T-helper 1 cell treated with Interleukin-12 subunit alpha and Interleukin-12 subunit beta and Interleukin-4 antibody, amounts not matched to agents 30 ng/mL and 1 ng/mL, for 36 hours (primary cell): ENCODE data around the gene AK2. TPM values are rescaled to one million over a fixed set of nuclear protein-coding genes. Genes with fewer than 3 reads are reported as not detected.
"Not testable (repeated sequence)": the region's sequence is repeated elsewhere in the genome, so short reads cannot be mapped to it uniquely, and the experiment has no call there.

Experiments
- intact Hi-C: fragments of 100-400 bp; cut with micrococcal nuclease; formaldehyde crosslinking; loops from one replicate; pipeline ENCODE4 v1.15.1; 2024
- total RNA-seq: library from RNA; stranded (reverse); gene quantifications from 2 replicates; pipeline ENCODE4 v1.2.3, GENCODE V29; 2022

AK2 gene
- 222 and 232 TPM in 2 replicates for total RNA-seq

DNA sequence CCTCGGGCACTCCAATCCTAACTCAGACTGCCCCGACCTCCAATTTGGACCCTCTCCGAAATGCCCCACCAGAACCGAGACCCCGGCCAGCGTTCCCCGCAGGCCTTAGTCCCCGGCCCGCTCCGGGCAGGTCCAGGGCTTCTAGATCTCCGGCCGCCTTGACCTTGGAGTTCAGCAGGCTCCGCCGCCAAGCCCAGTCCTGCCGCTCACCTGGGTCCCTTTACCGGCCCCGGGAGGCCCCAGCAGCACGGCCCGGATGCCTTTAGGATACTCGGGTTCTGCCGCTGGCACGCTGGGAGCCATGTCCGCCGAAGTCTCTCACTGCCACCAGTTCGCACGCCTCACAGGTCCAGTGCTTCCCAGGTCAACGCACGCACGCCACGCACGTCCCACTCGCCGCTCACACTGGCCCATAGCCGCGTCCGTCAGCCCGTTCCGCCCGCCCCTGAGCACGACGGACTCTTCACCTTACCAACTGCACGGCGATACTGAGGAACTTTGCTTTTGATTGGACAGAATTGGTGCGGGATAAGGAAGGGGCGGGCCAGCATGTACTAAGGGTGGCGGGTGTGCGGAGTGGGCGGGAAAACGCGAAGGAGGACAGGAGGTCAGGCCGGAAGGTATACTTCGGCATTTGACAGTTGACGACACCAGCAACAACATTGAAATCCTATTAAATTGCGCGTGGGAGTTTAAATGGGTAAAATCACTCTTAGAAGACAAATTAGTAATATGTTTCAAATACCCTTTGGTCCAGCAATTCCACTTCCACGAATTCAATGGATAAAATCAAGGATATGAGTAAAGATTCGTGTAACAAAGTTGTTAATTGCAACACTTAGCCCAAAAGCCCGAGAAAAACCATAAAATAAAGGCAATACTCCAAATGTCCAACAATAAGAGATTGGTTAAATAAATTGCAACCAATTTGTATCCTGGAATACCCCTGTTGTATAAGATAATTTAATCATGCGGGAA is at the start of gene AK2:
AK2 (minus strand) TSS at position 358 of the 978 bp plus-strand sequence; CDS start at position 303, 55 bp downstream.
- intact Hi-C loops, result loop anchor here (1.0 to 5.0 kb wide), 14 partner anchors 12 to 1740 kb away; partner anchors contain the start of genes AZIN2, BSDC1, RBBP4 and RNF19B

DNA sequence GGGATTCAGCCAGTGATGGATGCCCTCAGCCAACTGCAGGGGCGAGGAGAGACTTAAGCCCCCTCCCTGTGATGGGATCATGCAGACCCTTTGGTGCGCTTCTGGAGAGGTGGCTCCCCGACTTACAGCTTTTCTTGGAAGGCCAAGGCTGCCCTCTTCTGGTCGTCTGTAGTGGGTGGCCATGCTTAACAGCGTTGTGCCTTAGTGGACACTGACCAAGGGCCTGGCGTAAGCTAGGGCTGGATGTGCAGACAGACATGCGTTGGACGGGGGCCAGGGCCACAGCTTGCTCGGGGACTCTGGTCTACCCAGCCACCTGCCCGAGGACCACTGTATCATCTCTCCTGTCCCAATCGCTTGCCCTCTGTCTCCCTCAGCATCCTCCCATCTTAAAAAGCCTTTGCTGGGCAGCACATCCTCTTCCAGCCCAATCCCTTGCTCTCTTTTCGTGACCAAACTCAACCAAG is 49.7 kb upstream of the AK2 start:
- intact Hi-C loops, result loop anchor here (1.0 kb wide), 3 partner anchors 153 to 374 kb away; no protein-coding TSS in a partner anchor

DNA sequence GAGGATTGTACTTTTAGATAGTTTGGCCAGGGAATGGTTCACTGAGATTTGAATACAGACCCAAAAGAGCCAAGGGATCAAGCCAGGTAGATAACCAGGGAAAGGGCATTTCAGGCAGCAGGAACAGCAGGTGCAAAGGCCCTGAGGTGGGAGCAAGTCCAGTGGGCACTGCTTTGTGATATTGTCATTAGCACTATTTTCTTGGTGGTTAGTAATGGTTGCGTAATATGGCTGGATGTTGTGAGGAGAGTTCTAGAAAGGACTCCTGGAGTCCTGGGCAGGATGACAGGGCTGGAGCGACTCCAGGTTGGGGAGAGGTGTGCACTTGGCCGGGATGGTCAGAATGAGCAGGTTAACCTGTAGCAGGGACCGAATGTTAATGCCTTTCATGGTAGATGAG is 48.6 kb upstream of the AK2 start:
- intact Hi-C loops, result no loop called here

DNA sequence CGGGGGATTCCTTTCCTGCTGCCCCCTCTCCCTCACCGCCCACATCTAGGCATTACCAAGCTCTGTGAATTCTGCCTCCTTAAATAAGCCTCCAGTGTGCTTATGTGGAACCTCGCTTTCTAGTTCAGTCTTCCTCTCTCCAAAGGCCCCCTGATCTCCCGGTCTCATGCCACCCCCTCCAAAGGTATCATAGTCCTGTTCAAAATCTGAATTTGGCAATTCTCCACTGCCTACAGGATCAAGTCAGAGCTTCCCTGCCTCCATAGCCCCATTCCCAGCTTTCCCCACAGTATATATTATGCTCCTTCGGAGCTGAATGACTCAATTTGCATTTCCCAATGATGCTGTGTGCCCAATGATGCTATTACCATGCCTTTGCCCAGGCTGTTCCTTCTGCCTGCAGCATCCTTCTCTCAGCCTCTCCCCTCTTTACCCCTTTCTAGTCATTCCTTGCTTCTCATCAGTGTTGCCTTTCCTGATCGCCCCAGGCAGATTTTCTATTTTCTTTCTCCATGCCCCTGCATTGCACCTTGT is 46.0 kb upstream of the AK2 start:
- intact Hi-C loops, result loop anchor here (5.0 kb wide), 2 partner anchors 560 to 1595 kb away; no protein-coding TSS in a partner anchor

DNA sequence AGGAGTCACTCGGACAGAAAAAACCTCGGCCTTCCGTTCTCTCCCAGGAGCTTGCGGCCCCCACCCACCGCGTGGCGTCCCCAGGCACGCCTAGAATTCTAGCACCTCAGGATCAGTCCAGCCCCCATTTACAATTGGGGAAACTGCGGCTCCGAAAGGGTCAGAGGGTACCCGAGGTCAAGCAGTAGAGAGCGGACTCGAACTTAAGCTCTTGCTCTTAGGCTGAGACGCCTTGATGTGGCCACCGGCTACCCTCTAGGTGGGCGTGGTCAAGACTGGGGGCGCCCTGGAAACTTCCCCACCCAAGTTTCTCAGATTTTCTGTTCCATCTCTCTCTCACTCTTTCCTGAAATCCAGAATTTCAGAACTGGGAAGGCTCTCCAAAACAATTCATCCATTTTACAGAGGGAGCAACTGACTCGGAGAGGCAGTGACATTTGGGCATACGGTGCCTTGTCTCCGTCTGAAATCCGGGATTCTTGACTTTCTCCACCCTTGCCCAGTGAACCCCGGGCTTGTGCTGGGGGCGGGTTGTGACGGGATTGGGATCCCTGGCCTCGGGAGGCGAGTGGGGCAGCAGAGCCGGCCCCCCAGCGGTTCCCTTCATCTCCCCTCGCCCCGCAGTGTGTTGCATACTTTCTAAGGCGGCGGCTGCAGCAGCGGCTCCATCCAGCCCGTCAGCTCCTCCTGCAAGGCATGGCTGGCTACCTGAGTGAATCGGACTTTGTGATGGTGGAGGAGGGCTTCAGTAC is 45.0 kb upstream of the AK2 start:
- intact Hi-C loops, result loop anchor here (1.0 to 5.0 kb wide), 12 partner anchors 18 to 1594 kb away; partner anchors contain the start of genes BSDC1, RBBP4 and ZBTB8OS

DNA sequence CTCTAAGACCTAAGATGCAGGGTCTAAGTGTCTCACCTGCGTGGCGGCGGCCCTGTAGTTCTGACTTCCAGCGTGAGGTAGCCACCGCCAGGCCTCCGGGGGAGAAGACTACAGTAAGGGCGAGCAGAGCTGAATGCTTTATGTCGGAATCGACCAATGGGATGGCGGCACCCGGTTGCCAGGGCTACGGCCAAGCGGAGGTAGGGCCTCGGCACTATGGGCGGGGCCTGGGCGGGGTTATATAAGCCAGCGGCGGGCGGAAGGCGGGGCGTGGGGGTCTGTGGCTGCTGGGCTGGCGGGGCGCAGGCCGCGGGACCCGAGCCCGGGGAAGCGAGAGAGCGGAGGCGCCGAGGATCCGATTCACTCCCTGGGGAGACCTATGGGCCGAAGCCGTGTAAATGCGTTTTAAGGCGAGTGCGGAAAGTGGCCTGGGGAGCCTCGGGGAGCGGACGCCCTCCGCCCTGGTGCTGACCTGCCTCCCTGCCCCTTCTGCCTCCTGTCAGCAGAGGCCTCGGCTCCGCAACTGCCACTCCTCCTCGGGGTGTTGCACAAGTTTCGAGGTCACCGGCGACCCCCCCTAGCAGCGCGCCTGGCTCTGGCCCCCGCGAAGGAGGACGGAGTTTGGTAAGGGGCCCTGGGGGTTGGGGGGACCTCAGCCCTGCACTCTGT is 44.3 kb upstream of the AK2 start, which contains the start of gene AZIN2:
AZIN2 (plus strand) TSS at position 269 of the 669 bp plus-strand sequence. CDS start 1,097 bp downstream, outside the sequence.
- intact Hi-C loops, result loop anchor here (1.0 to 5.0 kb wide), 12 partner anchors 18 to 1594 kb away; partner anchors contain the start of genes BSDC1, RBBP4 and ZBTB8OS

DNA sequence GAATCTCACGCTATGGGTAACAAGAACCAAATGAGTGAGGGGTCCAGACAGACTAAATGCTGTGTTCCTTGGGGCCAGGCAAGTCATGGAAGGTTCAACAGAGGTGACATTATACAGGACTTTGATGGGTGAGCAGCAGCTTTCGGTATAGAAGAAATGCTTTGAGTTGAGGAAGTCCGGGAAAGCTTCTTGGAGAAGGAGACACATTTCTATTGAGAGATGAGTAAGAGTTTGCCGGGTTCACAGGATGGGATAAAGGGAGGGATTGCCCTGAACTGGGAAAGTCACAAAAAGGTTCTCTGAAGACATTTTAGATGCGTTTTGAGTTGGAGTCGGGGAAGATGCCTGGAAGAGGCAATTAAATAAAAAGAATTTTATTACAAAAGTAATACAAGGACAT is 43.7 kb upstream of the AK2 start:
- intact Hi-C loops, result loop anchor here (2.0 to 5.0 kb wide), 3 partner anchors 430 to 1593 kb away; partner anchors contain the start of genes RBBP4 and ZBTB8OS

DNA sequence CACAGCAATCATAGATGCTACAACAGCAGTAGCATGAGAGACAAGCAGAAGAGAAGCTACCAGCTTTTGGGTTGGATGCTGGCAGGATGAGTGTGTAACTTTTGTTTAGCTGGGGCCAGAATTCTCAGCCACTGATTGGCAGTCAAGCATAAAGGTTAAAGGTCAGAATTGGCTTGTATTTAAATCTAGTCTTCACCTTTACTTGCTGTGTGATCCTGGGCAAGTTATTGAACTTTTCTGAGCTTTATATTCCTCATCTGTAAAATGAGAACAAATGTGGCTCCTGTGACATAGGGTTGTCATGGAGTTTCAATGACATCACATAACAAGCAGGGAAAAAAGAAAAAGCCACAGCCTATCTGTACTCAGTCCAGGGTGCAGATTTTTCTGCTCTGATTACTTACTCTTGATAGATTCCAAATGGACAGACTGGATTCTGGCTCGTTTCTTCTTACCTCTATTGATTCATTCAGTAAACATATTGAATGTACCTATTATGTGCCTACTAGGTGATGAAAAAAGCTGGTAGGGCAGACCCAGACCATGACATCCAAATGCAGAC is 41.4 kb upstream of the AK2 start:
- intact Hi-C loops, result no loop called here

DNA sequence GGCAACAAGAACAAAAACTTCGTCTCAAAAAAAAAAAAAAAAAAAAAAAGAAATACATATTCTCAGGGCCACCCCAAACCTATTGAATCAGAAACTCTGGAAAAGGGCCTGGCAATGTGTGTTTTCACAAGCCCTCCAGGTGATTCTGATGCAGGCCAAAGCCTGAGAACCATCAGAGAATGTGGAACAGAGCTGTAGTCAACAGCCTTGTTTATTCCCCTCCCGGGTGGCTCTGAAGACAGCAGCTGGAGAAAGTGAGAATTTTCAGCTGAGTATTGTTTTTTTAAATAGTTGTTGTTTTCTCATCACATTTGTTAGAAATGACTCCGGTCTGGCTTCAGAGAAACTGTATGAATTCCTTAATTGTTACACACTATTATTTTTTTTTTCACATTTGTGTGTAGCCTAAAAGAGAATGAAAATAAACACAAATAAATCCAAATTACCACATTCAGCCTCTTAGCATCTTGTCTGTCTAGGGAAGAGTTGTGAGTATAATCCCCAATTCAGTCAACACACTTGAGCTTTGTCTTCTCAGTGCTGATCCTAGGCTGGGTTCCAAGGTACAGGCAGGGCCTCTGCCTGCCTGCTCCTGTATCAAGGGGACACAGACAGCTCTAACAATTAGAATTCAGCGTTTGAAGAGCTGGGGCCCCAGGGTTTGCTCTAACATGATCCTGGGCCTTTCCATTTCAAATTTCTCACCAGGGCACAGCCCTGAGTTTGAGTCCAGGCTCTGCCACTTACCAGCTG is 37.7 kb upstream of the AK2 start:
- intact Hi-C loops, result no loop called here

DNA sequence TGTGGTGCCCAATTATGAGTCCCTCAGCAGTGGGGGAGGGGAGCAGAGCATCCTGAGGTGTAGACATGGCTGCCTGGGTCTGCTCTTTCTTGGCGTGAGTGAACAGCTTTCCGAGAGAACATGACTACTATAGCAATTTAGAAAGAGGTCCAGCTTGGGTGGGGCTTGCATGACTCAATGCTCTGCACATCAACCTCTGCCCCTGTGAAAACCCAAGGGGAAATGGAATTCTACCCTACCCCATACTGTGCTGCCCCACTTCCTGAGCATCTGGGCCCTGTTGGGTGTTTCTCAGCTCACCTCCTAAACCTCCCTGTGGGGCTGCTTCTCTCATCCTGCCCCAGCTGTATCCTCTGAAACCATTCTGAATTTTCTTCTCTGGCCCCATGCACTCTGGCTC is 36.0 kb upstream of the AK2 start:
- intact Hi-C loops, result no loop called here

DNA sequence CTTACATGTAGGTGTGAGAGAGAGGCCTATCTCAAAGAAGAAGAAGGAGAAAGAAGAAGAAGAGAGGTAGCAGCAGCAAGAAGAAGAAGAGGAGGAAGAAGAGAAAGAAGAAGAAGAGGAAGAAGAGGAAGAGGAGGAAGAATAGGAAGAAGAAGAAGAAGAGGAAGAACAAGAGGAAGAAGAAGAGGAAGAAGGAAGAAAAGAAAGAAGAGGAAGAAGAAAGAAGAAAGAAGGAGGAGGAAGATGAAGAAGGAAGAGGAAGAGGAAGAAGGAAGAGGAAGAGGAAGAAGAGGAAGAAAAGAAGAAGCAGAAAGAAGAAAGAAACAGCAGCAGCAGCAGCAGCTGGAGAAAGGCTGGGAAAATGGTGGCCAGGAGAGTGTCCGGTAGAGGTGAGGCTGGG is 33.9 kb upstream of the AK2 start:
- intact Hi-C loops, result no loop called here

DNA sequence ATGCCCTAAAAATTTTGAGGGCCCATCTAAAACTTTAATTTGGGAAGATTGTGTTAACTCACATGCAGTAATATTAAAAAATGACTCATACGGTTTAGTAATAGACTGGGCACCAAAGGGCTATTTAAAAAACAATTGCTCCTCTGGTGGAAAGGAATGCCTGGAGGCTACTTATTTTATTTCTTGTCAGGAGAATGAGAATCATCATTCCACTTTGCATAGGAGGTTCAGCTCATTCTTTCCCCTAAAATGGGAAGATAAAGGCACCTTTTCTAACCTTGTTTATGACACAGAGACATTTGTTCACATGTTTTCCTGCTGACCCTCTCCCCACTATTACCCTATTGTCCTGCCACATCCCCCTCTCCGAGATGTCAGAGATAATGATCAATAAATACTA is 31.4 kb upstream of the AK2 start:
- intact Hi-C loops, result not testable (repeated sequence)

DNA sequence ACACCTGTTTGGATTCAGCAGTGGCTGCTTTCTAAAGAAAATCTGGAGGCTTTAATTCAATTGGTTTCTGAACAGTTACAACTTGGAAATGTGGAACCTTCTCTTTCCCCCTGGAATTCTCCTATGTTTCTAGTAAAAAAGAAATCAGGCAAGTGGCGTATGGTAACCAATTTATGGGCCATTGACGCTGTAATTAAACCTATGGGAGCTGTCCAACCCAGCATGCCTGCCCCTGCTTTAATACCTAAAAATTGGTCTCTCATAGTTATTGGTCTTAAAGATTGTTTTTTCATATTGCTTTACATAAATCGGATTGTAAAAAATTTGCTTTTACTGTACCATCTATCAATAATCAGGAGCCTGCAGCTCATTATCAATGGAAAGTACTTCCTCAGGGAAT is 29.8 kb upstream of the AK2 start:
- intact Hi-C loops, result not testable (repeated sequence)

DNA sequence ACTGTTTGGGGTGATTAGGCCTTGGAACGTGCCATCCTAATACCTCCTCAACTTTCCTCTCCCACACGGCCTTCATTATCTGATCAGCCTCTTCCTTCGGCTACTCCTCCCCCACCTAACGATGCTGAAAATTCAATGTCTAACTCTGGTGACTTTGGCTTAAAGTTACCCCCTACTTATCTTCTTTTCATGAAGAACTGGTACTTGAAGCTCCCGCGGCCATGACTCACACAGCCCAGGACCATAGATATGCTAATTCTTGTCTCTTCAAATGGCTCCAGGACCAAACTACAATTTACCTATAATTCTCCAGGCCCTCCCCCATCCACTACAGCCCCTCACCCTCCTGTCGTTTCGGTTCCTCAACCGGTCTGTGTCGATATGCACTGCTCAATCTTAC is 28.6 kb upstream of the AK2 start:
- intact Hi-C loops, result no loop called here

DNA sequence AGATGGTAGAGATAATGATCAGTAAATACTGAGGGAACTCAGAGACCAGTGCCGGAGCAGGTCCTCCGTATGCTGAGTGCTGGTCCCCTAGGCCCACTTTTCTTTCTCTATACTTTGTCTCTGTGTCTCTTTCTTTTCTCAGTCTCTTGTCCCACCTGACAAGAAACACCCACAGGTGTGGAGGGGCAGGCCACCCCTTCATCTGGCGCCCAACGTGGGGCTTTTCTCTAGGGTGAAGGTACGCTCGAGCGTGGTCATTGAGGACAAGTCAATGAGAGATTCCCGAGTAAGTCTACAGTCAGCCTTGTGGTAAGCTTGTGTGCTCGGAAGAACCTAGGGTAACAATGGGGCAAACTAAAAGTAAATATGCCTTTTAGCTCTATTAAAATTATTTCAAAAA is 27.6 kb upstream of the AK2 start:
- intact Hi-C loops, result not testable (repeated sequence)

DNA sequence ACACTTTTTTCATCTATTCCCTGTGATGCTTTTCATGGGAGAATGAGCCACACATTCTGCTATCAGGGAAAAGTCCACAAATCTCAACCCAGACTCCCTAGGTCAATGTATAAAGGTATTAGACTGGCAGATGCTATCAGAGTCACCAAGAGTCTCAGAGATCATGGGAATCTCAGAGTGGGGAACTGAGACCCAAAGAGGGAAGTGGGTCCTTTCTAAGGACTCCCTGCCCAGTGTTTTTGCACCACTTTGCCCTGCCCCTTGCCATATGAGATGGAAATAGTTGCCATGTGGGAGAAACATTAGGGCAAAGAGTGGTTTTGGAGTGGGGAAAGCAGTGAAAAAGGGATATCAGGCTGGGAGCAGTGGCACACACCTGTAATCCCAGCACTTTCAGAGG is 25.2 kb upstream of the AK2 start:
- intact Hi-C loops, result no loop called here

DNA sequence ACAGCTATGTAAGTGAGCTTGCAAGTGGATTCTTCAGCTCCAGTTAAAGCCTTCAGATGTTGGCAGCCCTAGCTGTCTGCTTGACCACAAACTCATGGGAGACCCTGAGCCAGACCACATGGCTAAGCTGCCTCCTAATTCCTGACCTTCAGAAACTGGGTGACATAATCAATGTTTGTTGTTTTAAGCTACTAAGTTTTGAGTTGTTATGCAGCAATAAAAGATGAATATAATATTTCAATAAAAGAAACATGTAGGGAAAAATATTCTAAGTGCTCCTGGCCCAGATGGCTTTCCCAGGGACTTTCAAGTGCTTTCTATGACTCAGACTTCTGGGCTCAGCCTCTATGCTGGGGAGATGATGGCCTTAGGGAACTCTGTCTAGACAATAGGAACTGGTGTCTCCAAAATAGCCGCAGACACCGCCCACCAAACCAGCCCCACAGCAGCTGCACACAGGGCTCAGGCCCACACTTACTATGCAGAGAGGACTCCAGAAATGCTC is 23.9 kb upstream of the AK2 start:
- intact Hi-C loops, result no loop called here

DNA sequence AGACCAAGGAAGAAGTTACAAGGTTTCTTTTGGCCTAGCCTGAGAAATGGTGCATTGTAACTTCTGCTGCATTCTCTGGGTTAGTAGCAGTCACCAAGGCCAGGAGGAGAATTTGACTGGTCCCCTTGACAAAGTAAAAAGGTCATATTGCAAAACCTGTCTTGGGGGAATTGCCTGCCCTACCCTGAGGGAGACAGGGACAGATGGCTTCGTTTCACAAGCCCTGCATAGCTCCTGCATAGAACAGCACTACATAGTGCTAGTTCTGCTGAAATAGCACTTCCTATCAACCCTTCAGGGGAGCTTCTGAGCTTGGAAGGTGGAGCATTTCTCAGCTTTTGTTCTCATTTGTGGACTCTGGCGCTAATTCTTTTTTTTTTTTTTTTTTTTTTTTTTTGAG is 20.4 kb upstream of the AK2 start:
- intact Hi-C loops, result no loop called here

DNA sequence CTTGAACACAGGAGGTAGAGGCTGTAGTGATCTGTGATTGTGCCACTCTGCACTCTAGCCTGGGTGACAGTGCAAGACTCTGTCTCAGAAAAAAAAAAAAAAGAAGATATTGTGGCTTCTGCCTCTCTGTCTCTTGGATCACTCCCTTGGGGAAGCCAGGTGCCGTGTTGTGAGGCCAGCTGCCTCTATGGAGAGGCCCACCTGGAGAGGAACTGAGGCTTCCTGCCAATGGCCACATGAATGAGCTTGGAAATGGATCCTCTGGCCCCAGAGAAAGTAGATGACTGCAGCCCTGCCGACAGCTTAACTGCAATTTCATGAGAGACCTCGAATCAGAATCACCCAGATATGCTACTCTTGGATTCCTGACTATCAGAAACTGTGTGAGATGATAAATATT is 19.7 kb upstream of the AK2 start:
- intact Hi-C loops, result no loop called here
